HepG2 (cell line): ENCODE results near the gene DNAJC24.

Experiments used
- CTCF ChIP-seq: sonication (generic); formaldehyde crosslinking; IDR thresholded peaks from 2 replicates; pipeline ENCODE4 v1.5.0; 2020; ENCODE audit warnings: mild to moderate bottlenecking, missing genetic modification reagents, moderate library complexity
- SP2 ChIP-seq: sonication (generic); formaldehyde crosslinking; IDR thresholded peaks from 2 replicates; pipeline ENCODE4 v1.5.1; 2020; ENCODE audit warnings: mild to moderate bottlenecking, missing genetic modification reagents
- WIZ ChIP-seq: sonication (generic); formaldehyde crosslinking; IDR thresholded peaks from 2 replicates; pipeline ENCODE4 v1.5.1; 2020; ENCODE audit warnings: mild to moderate bottlenecking, missing genetic modification reagents
- YY1 ChIP-seq: IDR thresholded peaks from 2 replicates; pipeline ENCODE4 v1.6.1; 2011; ENCODE audit warnings: low read length, low read depth, moderate library complexity, mild to moderate bottlenecking; ENCODE audit not compliant: insufficient read depth, insufficient replicate concordance
- ZNF598 ChIP-seq: sonication (generic); formaldehyde crosslinking; IDR thresholded peaks from 2 replicates; pipeline ENCODE4 v1.5.1; 2020; ENCODE audit warnings: mild to moderate bottlenecking, missing genetic modification reagents, borderline replicate concordance

- TF ChIP-seq ZNF598 (CRISPR knock-in tag): no peak
- TF ChIP-seq YY1: no peak
- no peak for TF ChIP-seq SP2 (CRISPR knock-in tag)
- TF ChIP-seq WIZ: no peak
- TF ChIP-seq CTCF (CRISPR knock-in tag): no peak
Measured at GRCh38 chr11:31437742-31438435, 68.2 kb downstream of the DNAJC24 start.
